Eye (tissue), 1 donor: Measurements from ENCODE around the gene ASXL1.
A peak's percentile ranks its signal among the peaks of the same experiment; 100 is the strongest.
"Not testable (repeated sequence)": the region's sequence is repeated elsewhere in the genome, so short reads cannot be mapped to it uniquely, and the experiment has no call there.

Experiments used
- DNase-seq: peaks from one replicate; pipeline ENCODE4 v3.0.0-alpha.2; 2015

Gene ASXL1

GRCh38 chr20:32337937-32338661 lies 20.0 kb upstream of the ASXL1 start:
- no peak for DNase-seq

GRCh38 chr20:32338665-32339064 lies 19.5 kb upstream of the ASXL1 start:
- DNase-seq: no peak

- DNase-seq: no peak
Measured at GRCh38 chr20:32339116-32339515, 19.0 kb upstream of the ASXL1 start.

GRCh38 chr20:32341053-32341452 lies 17.1 kb upstream of the ASXL1 start:
- DNase-seq: not testable (repeated sequence)

- no peak for DNase-seq
Measured at GRCh38 chr20:32343439-32343838, 14.7 kb upstream of the ASXL1 start.

- DNase-seq: no peak
Measured at GRCh38 chr20:32344835-32345506, 13.2 kb upstream of the ASXL1 start.

GRCh38 chr20:32348207-32348606 lies 9.9 kb upstream of the ASXL1 start:
- DNase-seq: no peak

GRCh38 chr20:32350421-32350820 lies 7.7 kb upstream of the ASXL1 start:
- no peak for DNase-seq

GRCh38 chr20:32352121-32352720 lies 5.9 kb upstream of the ASXL1 start:
- DNase-seq: no peak

GRCh38 chr20:32353848-32354496 lies 4.2 kb upstream of the ASXL1 start:
- no peak for DNase-seq

- no peak for DNase-seq
Measured at GRCh38 chr20:32354592-32355416, 3.3 kb upstream of the ASXL1 start.

GRCh38 chr20:32355417-32355841 lies 2.7 kb upstream of the ASXL1 start:
- no peak for DNase-seq

GRCh38 chr20:32355907-32356621 lies 2.1 kb upstream of the ASXL1 start:
- not testable (repeated sequence) for DNase-seq

- DNase-seq: no peak
Measured at GRCh38 chr20:32356622-32357374, 1.3 kb upstream of the ASXL1 start.

GRCh38 chr20:32357375-32357868 lies 709 bp upstream of the ASXL1 start:
- DNase-seq: no peak

GRCh38 chr20:32358632-32358882 lies 426 bp downstream of the ASXL1 start:
- DNase-seq: no peak

GRCh38 chr20:32358883-32359632 lies 927 bp downstream of the ASXL1 start:
- peak; percentile 88 for DNase-seq

- peak; percentile 24 for DNase-seq
Measured at GRCh38 chr20:32359633-32360332, 1.7 kb downstream of the ASXL1 start.

GRCh38 chr20:32360333-32360634 lies 2.2 kb downstream of the ASXL1 start:
- no peak for DNase-seq

GRCh38 chr20:32362901-32363364 lies 4.8 kb downstream of the ASXL1 start:
- no peak for DNase-seq
